NCI-H446 treated with DMSO at 0.1 percent for 48 hours (cell line): ENCODE measurements around the gene PPP2R5E.
"Not testable (repeated sequence)": the region's sequence is repeated elsewhere in the genome, so short reads cannot be mapped to it uniquely, and the experiment has no call there.

Experiments used
- DNase-seq: peaks from one replicate; lab custom pipeline; 2025; lab: John Stamatoyannopoulos, UW

The PPP2R5E gene

GRCh38 chr14:63522511-63522910 is 20.7 kb downstream of the PPP2R5E start:
- not testable (repeated sequence) for DNase-seq

GRCh38 chr14:63517354-63517753 is 25.8 kb downstream of the PPP2R5E start:
- DNase-seq, result no peak

GRCh38 chr14:63515240-63515639 is 27.9 kb downstream of the PPP2R5E start:
- DNase-seq, result no peak

DNA sequence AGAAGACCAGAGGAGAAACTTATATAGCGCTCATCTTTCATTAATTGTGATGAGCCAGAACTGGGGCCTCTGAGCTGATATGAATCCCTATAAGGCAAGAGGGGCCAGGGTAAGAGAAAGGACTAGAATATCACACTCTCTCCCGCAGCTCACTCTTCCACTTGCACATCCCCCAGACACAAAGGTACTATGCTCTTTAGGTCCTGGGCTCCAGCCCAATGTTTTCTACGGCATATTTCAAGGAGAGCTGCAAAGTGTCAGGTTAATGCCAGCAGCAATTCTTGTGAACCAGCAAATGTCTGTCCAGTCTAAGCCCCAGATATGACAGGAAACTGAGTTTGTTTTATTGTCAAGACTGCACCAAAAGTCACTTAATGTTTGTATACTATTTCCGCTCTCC is 29.4 kb downstream of the PPP2R5E start:
- no peak for DNase-seq

- DNase-seq, result no peak
These were observed 30.3 kb downstream of the PPP2R5E start for GRCh38 chr14:63512861-63513260.

DNA sequence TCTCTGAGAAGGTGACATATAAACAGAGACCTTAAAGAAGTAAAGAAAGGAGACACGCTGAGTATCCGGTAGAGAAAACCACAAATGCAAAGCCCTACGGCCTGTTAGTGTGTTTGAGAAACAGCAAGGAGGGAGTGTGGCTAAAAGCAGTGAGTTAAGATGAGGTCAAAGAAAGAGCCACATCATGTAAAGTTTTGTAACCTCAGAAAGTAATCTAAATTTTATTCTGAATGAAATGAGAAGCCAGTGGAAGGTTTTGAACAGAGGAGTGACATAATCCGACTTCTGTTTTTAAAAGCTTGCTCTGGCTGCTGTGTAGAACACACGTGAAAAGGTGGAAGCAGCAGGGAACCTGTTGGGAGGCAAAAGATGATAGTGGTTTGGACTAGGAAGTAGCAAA is 32.6 kb downstream of the PPP2R5E start:
- DNase-seq, result no peak

GRCh38 chr14:63508033-63508432 is 35.1 kb downstream of the PPP2R5E start:
- DNase-seq, result no peak

DNA sequence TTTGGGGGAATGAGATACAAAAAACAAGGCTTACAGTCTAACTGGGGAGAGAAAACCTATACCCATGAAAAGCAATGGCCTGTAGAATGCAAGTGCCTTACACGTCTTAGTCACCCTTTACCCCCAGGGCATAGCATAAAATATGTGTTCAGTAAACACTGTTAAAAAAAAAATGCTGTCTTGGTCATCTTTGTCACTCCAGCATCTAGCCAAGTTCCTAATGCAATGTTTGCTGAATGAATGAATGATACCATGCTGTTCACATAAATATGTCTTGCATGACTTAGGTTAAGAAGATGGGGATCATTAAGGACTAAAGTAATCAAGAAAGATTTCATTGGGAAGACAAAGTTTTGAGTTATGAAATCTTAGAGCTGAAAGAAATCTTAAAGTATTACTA is 38.5 kb downstream of the PPP2R5E start:
- no peak for DNase-seq

- no peak for DNase-seq
These were observed 41.7 kb downstream of the PPP2R5E start for GRCh38 chr14:63501429-63501828.

DNA sequence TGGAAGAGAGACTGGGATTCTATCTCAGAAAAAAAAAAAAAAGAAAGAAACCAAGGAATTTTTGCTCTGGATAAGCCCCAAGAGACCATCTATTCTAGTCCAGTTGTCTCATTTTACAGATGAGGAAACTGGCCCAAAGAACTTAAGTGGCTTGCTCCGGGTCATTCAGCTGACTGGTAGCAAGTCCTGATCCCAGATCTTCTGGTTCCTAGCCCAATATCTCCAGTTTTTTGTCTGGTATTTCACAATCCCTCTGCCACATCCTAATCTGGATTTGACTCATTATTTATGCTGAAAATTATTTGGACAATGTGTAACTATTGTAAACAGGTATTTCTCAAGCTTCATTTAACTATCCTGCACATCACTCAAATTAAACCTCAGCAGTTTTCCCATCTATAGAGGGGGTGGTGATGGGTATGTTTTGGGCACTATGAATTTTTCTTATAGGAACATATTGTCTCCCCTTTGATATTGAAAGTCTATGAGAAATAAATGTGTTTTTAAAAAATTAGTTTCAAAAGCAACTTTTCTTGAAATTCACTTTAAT is 43.4 kb downstream of the PPP2R5E start:
- DNase-seq, result no peak

- no peak for DNase-seq
These were observed 46.3 kb downstream of the PPP2R5E start for GRCh38 chr14:63496837-63497400.

DNA sequence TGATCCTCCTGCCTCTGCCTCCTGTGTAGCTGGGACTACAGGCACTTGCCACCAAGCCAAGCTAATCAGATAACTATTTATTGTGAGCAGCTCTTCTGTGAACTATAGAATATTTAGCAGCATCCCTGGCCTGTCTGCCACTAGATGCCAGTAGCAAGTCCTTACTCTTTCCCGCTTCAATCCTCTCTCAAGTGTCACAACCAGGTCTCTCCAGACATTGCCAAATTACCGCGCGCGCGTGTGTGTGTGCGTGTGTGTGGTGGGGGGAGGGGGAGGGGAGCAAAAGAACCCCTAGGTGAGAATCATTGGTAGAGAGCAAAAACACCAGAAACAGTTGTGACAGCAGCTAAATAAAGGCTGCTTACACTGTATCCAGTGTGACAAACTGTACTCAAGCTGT is 49.9 kb downstream of the PPP2R5E start:
- DNase-seq, result no peak

DNA sequence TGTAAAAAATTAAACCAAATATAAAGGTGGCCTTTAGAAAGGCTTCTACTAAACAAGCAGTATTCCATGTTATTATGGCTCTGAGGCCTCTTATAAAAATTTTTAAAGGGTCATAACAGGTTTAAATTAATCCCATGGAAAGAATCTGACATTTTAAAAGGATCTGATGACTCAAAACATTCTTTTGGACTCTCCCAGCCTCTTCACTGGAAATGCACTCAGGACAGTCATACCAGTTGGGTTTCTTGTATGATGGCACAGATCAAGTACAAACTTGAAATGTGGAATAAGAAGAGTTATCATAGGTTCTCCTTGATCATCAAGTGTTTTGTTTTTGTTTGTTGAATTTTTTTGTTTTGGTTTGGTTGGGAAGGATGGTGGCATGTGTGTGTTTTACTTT is 50.8 kb downstream of the PPP2R5E start:
- no peak for DNase-seq

DNA sequence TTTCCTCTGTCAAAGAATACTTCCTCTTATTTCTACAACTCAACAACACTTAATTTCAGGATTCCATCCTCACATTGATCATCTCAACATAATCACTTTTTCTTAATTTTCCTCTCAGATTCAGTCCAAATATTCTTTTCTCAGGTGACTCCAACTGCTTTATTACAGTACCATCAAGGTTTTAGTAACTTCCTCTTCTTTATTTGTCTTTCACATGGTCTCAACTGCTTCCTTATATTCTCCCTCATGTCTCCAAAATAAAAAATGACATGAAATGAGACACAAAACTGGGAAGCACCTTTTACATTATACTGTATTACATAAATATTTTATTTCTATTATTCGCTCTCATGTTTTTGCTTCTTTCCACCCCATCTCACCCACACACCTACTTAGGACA is 55.5 kb downstream of the PPP2R5E start:
- no peak for DNase-seq

- DNase-seq, result no peak
These were observed 56.4 kb downstream of the PPP2R5E start for GRCh38 chr14:63486738-63487137.

- DNase-seq, result no peak
These were observed 59.9 kb downstream of the PPP2R5E start for GRCh38 chr14:63483315-63483714.

- no peak for DNase-seq
These were observed 62.6 kb downstream of the PPP2R5E start for GRCh38 chr14:63480599-63480998.

GRCh38 chr14:63478437-63478852 is 64.7 kb downstream of the PPP2R5E start:
- DNase-seq, result no peak

DNA sequence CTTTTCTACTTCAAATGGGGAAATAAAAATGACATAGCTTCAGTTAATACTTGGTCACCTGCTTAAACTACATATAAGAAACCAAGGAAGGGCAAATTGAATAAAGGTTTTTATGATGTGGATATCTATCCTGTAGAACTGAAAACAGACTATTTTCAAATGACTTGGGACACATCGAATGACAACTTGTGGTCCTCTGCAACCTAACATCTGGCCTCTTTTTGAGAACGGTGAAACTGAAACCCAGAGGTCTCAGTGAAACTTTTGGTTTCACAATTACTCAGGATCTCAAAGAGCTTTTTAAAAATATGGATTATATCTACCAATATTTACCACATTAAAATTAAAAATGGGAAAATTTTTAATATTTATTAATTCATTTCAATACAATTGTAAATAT is 65.2 kb downstream of the PPP2R5E start:
- no peak for DNase-seq

DNA sequence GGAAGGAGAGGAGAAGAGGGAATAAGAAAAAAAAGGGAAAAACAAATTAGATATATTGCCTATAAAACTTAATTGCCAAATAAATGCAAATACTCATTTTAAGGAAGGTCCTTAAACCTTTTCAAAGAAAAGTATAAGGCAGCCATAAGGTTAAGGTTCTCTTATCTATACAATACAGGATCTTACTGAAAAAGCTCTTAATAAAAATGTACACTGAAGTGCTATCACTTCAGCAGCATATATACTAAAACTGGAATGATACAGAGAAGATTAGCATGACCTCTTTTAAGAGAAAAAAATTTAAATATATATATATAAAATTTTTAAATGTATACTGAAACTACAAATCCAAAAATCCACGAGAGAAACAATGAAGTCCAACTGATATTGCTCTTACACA is 65.6 kb downstream of the PPP2R5E start:
- DNase-seq, result no peak

DNA sequence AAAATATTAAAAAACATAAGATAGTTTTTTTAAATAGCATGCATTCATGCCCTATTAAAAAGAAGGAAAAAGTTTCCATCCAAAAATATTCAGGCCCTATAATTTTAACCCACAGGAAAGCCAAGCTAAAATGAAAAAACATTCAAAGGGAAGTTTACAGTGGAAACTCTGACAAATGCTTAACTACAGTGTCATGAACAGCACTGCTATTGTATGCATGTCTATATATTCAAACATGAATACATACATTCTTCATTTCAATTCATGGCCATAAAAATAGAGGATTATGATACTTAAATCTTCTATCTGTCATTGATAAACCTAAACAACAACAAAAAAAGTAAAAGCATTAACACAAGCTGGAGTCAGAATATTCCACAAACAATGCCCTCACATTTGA is 67.4 kb downstream of the PPP2R5E start:
- DNase-seq, result no peak

DNA sequence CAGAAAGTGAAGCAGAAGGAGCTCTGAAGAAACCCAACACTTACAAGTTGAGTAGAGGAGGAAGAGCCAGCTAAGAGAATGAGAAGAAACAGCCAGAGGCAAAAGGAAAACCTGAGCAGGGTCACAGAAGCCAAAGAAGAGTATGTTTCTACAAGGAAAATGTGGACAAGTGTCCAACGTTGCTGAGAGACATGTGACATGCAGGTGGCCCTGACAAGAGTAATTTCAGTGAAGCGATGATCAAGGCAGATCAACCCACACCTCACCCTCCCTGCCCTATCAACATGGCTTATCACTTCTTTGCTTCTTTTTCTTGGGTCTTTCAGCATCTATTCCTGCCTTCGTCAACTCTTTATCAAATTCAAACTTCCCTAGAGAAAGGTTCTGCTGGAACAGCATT is 68.3 kb downstream of the PPP2R5E start:
- DNase-seq, result no peak

DNA sequence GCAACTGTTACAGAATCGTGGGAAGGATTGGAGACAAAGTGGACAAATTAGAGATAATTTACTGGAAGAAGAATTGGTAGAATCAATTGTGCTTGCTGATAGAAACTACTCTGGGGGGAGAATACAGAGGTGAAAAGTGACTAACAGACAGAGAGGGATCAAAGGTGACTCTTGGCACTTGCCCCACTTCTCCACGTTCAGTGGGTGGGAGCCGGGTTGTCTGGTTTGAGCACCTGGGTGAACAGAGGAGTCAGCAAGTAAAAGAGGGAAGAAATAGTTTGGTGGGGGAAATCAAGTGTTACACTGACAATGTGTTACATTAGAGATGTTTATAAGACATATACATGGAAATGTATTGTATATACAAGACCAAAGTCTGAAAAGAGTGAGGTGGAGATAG is 69.1 kb downstream of the PPP2R5E start:
- no peak for DNase-seq

DNA sequence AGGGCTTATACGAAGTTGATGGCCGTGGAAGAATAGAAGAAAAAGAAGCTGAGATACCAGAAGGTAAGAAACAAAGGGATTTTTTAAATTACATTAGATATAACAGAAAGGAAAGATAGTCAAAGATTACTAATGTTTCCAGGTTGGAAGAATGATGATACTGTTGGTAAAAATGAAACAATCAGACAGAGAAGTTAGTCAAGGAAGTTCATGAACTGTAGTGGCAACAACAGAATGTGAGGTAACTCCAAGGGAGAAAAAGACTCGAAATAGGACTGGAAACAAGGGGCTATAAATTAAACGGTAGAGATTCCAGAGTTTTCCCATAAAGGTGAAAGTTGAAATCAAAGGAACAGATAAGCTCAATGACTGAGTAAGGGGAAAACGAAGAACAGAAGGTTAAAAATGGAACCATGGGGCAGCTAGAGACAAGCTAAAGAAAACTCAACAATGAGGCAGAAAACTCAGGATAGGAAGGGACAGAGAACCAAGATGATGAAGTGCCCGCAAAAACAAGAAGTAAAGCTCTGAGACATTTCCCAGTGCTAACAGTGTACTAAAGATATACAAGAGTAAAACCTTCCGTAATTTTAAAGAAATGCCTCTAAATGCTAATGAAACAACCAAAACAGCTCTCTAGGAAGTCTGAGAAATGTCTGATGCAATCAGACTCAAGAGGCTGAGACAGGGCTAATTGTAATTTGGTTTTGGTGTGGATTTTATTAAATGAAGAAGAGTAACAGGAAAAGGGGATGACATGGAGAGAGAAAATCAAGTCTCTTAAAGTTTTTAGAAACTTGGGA is 70.0 kb downstream of the PPP2R5E start:
- no peak for DNase-seq
